Stomach (tissue), 4 donors: ENCODE data around the gene SLC25A34.

Experiments used
- POLR2A ChIP-seq, 4 donors: fragments of 450-650 bp; IDR thresholded peaks; one replicate each; pipeline ENCODE4 v1.6.1; 2016; ENCODE audit warnings: antibody characterized with exemption in 4 of 4, control low read depth in 2 of 4, mild to moderate bottlenecking in 1 of 4, moderate library complexity in 1 of 4
- TF ChIP-seq, protein P1 (sequence below), 7 experiments: fragments of 450-650 bp in 4 of 7; fragments of 200-600 bp in 3 of 7; sonication (generic) in 3 of 7; IDR thresholded peaks; one replicate each; pipeline ENCODE4 v1.5.1; 2016 to 2019; ENCODE audit warnings: antibody characterized with exemption in 7 of 7, control low read depth in 2 of 7, mild to moderate bottlenecking in 1 of 7

DNA sequence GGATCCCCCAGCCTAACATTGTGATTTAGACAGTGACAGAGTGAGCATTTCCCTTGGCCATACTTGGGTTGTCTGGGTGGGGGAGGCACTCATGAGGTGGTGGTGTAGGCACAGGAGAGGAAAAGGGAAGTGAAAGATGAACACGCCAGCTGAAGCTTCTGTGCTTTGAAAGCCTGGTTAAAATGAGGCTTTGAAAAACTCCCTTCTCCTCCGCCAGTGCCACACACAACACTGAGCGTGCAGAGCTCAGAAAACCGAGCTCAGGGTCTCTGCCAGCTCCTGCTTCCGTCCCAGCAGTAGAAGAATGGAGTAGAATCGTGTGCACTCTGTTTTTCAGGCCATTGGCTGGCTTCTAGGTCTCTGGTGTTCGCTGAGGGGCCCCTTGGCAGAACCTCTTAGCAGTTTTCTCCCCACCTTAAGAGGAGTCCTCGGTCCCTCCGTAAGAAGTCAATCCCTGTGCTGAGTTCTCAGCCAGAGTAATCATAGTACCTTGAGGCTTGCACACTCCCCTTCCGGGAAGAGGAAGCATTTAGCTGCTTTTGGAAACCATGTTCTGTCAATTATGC, 39.0 kb upstream of the SLC25A34 start:
- TF ChIP-seq, protein P1, sequence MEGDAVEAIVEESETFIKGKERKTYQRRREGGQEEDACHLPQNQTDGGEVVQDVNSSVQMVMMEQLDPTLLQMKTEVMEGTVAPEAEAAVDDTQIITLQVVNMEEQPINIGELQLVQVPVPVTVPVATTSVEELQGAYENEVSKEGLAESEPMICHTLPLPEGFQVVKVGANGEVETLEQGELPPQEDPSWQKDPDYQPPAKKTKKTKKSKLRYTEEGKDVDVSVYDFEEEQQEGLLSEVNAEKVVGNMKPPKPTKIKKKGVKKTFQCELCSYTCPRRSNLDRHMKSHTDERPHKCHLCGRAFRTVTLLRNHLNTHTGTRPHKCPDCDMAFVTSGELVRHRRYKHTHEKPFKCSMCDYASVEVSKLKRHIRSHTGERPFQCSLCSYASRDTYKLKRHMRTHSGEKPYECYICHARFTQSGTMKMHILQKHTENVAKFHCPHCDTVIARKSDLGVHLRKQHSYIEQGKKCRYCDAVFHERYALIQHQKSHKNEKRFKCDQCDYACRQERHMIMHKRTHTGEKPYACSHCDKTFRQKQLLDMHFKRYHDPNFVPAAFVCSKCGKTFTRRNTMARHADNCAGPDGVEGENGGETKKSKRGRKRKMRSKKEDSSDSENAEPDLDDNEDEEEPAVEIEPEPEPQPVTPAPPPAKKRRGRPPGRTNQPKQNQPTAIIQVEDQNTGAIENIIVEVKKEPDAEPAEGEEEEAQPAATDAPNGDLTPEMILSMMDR (IDR thresholded peaks at IDR 0.05) = no peak
- no peak for TF ChIP-seq POLR2A (IDR thresholded peaks at IDR 0.05)
